Posterior cingulate gyrus (tissue), 11 donors: ENCODE results near the gene GPC6.

Experiments
- DNase-seq, 10 donors: peaks; one replicate each; pipeline versions ENCODE4 v3.0.0 to v3.0.0-alpha.2; 2020 to 2021; ENCODE audit warnings: mixed read lengths in 3 of 10
- intact Hi-C: fragments of 100-400 bp; cut with DNase I; formaldehyde crosslinking; loops from one replicate; pipeline ENCODE4 v1.15.1; 2023

GPC6 gene

DNA sequence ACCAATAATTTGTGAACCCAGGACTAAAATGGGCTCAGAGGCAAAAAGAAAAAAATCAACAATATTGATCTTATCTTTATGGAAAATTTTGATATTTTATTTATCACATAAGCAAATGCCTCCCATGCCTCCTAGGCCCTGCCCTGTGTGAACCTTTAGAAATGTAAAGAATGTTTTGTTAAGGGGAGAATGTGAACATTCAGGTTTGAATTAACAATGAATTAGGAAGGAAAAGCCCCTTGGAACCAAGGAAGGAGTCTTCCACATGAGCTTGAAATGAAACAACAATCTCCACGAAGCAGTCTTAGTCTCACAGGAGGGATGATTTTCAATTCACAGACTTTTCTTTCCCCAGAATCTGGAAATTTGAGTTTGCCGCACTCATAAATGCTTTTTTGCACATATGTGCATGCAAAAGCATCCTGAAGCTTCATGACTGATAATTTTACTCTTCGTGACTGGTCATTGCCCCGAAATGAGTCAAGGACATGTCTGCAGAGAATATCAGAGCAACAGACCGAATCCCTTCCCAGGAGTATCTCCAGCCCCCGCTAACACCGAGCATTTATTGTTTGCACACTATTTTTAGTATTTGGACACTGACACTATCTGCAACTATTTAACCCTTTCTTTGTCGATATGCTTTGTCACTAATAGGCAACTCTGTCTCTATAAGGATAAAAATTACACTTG is 1117.7 kb downstream of the GPC6 start:
- intact Hi-C loops, result no loop called here
- DNase-seq, result no peak

- no peak for DNase-seq
- intact Hi-C loops, result no loop called here
Observed at GRCh38 chr13:94345374-94346195, 1119.0 kb downstream of the GPC6 start.

GRCh38 chr13:94346261-94347019 is 1119.8 kb downstream of the GPC6 start:
- intact Hi-C loops, result no loop called here
- DNase-seq, result no peak

DNA sequence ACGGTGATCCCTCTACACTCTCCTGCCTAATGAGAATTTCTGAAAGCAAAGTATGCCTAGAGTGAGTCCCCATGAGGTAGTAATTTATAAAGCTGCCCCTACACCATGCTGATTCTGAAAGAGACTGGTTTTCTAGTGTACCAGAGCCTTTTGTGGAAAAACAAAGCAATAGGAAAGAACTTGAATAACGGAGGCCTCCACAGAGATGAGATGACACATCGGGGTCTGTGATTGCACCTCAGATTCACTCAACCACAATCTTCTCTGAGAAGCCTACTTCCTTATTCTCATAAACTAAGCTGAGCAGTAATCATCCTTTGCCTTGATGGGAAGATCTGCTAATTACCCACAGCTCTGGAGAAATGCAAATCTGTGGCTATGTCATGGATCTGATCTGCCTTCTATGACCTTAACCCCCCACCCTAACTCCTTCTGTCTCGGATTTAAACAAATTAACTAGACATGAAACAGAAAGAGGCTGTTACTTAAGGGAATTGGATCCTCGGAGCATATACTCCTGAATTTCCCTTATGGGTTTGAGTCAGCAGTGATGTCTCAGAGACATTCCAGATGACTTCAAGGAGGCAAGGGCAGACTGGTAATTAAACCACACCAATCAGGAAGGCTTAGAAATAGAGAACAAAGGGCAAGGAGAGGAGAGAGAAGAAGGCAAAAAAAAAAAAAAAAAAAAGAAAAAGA is 1124.8 kb downstream of the GPC6 start:
- no peak for DNase-seq
- intact Hi-C loops, result no loop called here

DNA sequence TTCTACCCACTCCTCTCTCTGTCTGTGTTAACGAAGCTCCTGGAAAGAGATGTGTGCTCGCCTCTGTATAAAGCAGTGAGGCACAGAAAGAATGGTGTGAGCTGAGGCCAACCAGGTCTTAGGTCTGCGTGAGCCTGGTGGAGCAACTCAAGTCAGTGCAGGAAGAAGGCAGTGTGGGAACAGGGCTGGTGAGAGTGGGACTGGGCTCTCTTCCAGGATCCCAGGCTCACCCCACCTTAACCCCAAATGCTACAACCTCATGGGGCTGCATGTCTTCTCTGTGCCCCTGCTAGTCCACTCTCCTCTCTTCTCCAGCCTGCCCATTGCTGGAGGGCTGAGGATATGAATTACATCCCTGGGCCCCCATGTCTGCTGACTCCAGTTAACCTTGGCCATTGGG is 1125.5 kb downstream of the GPC6 start:
- DNase-seq, result no peak
- intact Hi-C loops, result no loop called here

- intact Hi-C loops, result no loop called here
- no peak for DNase-seq
Observed at GRCh38 chr13:94353167-94353710, 1126.6 kb downstream of the GPC6 start.

- intact Hi-C loops, result loop anchor here (5.0 kb wide), 1 partner anchor 178 kb away; no protein-coding TSS in a partner anchor
- no peak for DNase-seq
Observed at GRCh38 chr13:94359875-94360274, 1133.3 kb downstream of the GPC6 start.

DNA sequence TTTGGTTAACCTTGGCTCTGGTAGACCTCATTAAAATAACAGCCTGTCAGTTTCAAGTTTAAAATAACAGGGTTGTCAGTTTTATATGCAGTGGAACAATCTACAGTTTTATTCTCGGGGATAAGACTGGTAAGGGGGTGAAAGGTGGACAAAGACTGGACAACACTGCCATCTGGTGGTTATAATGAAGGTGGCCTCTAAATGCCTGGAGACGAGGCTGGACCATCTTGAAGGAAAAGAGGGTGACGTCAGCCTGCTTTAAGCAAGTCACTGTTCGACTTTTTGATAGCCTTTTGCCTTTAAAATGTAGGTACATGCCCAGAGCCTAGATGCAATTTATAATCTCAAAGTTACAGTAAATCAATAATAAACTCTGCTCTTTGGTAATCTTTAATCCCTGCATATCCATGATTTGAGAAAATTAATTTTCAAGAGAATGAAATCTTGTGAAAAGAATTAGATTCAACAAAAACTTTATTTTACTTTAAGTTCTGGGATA is 1135.9 kb downstream of the GPC6 start:
- DNase-seq, result peak in 9 of 10 donors; percentile 20 to 83 (median 62)
- intact Hi-C loops, result loop anchor here (5.0 kb wide), 1 partner anchor 180 kb away; no protein-coding TSS in a partner anchor

- no peak for DNase-seq
- intact Hi-C loops, result no loop called here
Observed at GRCh38 chr13:94366677-94367076, 1140.1 kb downstream of the GPC6 start.

GRCh38 chr13:94369972-94370436 is 1143.4 kb downstream of the GPC6 start:
- intact Hi-C loops, result no loop called here
- DNase-seq, result no peak

DNA sequence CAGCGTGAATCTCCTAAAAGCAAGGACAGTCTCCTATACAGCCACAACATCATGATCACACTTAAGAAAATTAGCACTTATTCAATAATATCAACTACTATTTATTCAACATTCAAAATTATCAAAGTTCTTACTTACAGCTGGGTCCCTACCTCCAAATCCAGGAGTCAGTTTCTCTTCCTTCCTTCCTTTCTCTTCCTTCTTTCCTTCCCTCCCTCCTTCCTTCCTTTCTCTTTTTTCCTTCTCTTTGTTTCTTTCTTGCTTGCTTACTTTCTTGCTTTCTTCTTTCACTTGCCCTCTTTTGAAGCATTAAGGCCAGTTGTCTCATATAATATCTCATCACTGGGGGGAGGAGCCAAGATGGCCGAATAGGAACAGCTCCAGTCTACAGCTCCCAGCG is 1145.2 kb downstream of the GPC6 start:
- intact Hi-C loops, result no loop called here
- DNase-seq, result no peak

- intact Hi-C loops, result no loop called here
- no peak for DNase-seq
Observed at GRCh38 chr13:94382517-94382916, 1155.9 kb downstream of the GPC6 start.

GRCh38 chr13:94382960-94383359 is 1156.4 kb downstream of the GPC6 start:
- no peak for DNase-seq
- intact Hi-C loops, result no loop called here

DNA sequence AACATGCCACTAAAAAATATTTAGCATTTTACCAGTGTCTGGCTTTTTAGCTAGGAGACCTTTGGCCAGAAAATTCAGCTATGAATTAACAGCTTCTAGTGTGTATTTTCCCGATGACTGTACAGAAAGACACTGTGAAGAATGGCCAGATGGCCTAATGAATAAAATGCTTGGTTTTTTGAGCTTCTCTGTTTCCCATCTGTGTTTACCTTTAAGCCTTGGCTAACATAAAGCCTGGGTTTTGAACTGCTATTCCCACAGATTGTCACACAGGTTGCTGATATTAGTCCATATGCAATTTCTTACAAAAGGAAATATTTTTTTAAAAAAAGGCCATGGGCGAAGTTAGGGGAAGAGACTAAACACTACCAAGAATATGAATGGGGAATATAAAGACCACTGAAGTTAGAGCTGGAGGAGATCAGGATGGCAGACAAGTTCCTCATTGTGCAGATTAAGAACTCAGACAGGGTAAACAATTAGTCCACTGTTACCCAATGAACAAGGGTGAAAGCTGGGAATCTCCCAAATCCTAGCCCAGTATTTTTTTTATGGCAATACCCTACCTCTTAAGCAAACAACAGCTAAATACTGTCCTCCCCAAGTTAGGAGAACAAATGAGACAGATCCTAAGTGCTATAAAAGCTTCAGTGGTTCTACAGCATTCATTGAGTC is 1157.8 kb downstream of the GPC6 start:
- intact Hi-C loops, result no loop called here
- no peak for DNase-seq

DNA sequence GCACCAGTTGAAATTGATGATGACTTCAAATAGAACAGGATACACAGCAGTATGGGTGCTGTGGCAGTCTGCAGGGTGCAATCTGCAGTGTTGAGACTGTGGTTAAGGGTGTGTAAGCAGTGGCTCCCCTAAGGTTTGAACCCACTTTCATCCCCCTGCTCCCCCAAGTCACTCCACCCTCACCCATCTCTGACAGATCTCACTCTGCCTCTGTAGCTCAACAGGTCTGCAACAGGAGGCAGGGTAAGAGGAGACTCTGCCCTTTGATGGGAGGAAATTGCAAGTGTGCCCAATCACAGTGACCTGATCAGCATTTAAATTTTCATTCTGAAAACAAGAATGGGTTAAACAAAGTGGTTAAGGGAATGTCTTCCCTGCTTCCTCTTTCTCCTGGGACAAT is 1160.4 kb downstream of the GPC6 start:
- intact Hi-C loops, result no loop called here
- no peak for DNase-seq

DNA sequence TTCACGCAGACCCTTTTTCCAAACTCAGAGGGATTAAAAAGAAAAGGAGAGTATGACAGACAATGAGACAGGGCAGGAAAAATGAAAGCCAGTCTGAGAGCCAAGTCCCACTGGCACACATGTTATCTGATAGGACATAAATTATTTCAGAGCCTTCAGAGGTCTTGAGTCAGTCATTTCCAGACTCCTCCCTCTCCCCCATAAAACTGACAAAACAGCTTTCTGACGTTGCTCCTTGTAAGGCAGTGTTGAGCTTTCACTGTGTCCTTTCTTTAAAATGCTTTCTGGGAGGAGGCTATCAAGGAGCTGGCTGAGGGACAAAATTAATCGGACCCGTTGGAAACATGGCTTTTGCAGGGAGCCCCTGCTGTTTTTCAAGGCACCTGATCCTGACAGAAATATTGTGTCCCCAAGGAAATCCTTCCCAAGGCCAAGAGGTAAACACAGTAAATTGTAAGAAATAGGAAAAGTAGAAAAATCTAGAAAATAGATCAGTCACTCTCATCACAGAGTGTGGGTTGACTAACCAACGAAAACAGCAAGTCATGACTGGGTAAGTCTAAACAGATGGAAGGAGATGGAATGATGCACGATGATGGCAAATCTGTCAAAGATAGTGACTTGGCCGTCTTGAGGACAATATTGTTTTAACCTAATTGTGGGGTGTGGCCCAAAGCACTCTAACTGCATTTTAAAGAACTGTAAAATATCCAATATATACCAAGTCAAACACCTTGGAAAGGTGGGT is 1163.2 kb downstream of the GPC6 start:
- intact Hi-C loops, result no loop called here
- no peak for DNase-seq

DNA sequence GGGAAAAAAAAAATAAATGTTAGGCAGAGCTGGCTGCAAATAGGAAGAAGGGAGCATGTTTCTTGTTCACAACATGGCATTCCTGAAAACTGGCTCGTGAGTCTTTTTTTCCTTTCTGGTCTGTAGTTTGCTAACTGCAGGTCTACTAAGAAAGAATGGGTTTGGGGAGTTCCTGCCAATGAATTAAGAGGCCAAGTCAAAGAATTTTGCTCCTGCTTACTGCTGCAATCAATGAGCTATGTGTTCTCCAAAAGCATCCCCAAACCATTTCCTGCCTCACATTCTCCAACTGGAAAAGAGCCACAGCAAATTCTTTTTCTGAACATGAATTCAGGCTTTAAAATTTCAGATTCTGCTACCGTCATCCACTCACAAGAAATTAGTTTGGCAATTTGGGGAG is 1164.3 kb downstream of the GPC6 start:
- no peak for DNase-seq
- intact Hi-C loops, result no loop called here

DNA sequence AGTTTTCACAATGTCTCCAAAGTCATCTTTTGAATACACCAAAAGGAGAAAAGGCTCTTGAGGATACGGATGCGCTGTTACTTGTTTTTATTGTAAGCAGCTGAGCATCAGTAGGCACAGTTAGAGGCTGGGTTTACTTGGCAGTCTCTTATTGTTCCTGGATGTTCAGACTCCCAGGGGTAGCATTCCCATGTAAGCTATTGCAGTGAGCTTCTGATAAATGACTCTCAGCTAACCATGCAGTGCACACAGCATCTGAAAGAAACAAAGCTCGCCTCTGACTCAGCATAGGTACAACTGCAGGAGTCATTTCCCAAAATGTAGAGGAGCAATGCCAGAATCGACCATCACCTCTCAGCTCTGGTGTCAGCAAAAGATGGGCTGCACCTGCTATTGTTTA is 1168.1 kb downstream of the GPC6 start:
- intact Hi-C loops, result no loop called here
- DNase-seq, result no peak

- intact Hi-C loops, result no loop called here
- no peak for DNase-seq
Observed at GRCh38 chr13:94395860-94396259, 1169.3 kb downstream of the GPC6 start.
